Nephron (organoid): Measurements from ENCODE around the gene EEIG2.
A peak's percentile ranks its signal among the peaks of the same experiment; 100 is the strongest.
"Not testable (repeated sequence)": the region's sequence is repeated elsewhere in the genome, so short reads cannot be mapped to it uniquely, and the experiment has no call there.

Source experiments
- H3K27ac Mint-ChIP-seq, 3 experiments: 2 replicates each; pipeline ENCODE4 v1.8.0; 2020; ENCODE audit warnings: mixed read lengths in 3 of 3, mild to moderate bottlenecking in 2 of 3, moderate library complexity in 1 of 3
- H3K27me3 Mint-ChIP-seq: 2 replicates; pipeline ENCODE4 v1.8.0; 2021; ENCODE audit warnings: low read depth, mild to moderate bottlenecking, moderate library complexity, mixed read lengths
- H3K36me3 Mint-ChIP-seq: 2 replicates; pipeline ENCODE4 v1.8.0; 2020; ENCODE audit warnings: low read depth, mixed read lengths
- H3K4me1 Mint-ChIP-seq: 2 replicates; pipeline ENCODE4 v1.8.0; 2020; ENCODE audit warnings: mixed read lengths
- H3K4me3 Mint-ChIP-seq, 3 experiments: 2 replicates each; pipeline ENCODE4 v1.8.0; 2020; ENCODE audit warnings: mild to moderate bottlenecking in 3 of 3, mixed read lengths in 3 of 3, moderate library complexity in 2 of 3
- H3K9me3 Mint-ChIP-seq: 2 replicates; pipeline ENCODE4 v1.8.0; 2020; ENCODE audit warnings: mixed read lengths
- TF ChIP-seq, protein P1 (sequence below), 3 experiments: fragments of 200-600 bp; sonication (generic); IDR thresholded peaks; one replicate each; pipeline ENCODE4 v1.5.0; 2021; ENCODE audit warnings: antibody characterized with exemption in 3 of 3; ENCODE audit not compliant: unreplicated experiment in 3 of 3

The EEIG2 gene

DNA sequence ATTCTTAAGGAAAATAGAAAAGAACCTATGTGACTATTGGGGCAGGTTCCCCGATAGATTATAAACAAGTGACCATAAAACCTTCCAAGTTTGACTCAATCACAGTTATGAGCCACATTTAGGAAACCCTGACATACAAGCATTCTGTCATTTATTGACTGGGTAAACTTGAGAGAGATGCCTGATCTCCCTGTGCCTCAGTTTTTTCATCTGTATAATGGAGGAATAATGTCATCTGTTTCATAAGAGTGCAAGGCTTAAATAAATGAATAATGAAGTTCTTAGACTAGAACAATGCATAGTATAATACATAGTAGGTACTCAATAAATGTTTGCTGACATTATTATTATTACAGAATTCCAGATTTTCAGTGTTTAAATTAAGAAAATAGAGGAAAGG, 18.9 kb upstream of the EEIG2 start:
- peaks cover 14% of the 10 kb centered on the region for H3K9me3 Mint-ChIP-seq
- peaks cover 6% of the 10 kb centered on the region for H3K4me1 Mint-ChIP-seq
- H3K27ac Mint-ChIP-seq: no peak overlapping the region
- H3K4me3 Mint-ChIP-seq: no peak overlapping the region
- TF ChIP-seq, protein P1, sequence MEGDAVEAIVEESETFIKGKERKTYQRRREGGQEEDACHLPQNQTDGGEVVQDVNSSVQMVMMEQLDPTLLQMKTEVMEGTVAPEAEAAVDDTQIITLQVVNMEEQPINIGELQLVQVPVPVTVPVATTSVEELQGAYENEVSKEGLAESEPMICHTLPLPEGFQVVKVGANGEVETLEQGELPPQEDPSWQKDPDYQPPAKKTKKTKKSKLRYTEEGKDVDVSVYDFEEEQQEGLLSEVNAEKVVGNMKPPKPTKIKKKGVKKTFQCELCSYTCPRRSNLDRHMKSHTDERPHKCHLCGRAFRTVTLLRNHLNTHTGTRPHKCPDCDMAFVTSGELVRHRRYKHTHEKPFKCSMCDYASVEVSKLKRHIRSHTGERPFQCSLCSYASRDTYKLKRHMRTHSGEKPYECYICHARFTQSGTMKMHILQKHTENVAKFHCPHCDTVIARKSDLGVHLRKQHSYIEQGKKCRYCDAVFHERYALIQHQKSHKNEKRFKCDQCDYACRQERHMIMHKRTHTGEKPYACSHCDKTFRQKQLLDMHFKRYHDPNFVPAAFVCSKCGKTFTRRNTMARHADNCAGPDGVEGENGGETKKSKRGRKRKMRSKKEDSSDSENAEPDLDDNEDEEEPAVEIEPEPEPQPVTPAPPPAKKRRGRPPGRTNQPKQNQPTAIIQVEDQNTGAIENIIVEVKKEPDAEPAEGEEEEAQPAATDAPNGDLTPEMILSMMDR (IDR thresholded peaks at IDR 0.05; ENCODE audit: unreplicated experiment in 3 of 3): no peak
- no peaks in the 10 kb centered on the region for H3K36me3 Mint-ChIP-seq
- H3K27me3 Mint-ChIP-seq: peaks cover 8% of the 10 kb centered on the region

DNA sequence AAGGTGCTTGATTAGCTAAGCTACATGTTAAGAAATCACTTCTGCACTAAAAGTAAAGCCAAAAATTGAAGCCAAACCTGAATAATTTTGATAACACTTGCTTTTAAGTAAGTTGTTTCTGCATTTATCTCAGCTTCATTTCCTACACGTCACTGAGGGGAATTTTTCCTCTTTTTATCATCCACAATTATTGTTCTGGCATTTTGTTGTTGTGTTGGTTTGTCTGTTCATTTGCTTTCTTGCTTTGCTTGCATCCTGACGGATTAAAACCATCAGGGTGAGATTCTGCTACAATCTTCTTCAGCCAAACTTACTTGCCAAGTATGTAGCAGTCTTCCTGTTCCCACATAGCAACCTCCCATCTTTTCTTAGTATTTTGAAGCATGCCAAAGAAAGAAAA, 18.0 kb upstream of the EEIG2 start:
- peaks cover 14% of the 10 kb centered on the region for H3K9me3 Mint-ChIP-seq
- peaks cover 6% of the 10 kb centered on the region for H3K4me1 Mint-ChIP-seq
- TF ChIP-seq, protein P1 (IDR thresholded peaks at IDR 0.05; ENCODE audit: unreplicated experiment in 3 of 3): no peak
- no peak overlapping the region for H3K4me3 Mint-ChIP-seq
- H3K27ac Mint-ChIP-seq: peak overlapping the region in 1 of 3 experiments; percentile 62
- no peaks in the 10 kb centered on the region for H3K36me3 Mint-ChIP-seq
- H3K27me3 Mint-ChIP-seq: peaks cover 8% of the 10 kb centered on the region

DNA sequence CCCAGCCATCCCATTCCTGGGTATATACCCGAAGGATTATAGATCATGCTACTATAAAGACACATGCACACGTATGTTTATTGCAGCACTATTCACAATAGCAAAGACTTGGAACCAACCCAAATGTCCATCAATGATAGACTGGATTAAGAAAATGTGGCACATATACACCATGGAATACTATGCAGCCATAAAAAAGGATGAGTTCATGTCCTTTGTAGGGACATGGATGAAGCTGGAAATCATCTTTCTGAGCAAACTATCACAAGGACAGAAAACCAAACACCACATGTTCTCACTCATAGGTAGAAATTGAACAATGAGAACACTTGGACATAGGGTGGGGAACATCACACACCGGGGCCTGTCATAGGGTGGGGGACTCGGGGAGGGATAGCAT, 12.4 kb upstream of the EEIG2 start:
- not testable (repeated sequence) for H3K36me3 Mint-ChIP-seq, H3K27me3 Mint-ChIP-seq, H3K4me1 Mint-ChIP-seq, H3K9me3 Mint-ChIP-seq, H3K4me3 Mint-ChIP-seq, H3K27ac Mint-ChIP-seq

DNA sequence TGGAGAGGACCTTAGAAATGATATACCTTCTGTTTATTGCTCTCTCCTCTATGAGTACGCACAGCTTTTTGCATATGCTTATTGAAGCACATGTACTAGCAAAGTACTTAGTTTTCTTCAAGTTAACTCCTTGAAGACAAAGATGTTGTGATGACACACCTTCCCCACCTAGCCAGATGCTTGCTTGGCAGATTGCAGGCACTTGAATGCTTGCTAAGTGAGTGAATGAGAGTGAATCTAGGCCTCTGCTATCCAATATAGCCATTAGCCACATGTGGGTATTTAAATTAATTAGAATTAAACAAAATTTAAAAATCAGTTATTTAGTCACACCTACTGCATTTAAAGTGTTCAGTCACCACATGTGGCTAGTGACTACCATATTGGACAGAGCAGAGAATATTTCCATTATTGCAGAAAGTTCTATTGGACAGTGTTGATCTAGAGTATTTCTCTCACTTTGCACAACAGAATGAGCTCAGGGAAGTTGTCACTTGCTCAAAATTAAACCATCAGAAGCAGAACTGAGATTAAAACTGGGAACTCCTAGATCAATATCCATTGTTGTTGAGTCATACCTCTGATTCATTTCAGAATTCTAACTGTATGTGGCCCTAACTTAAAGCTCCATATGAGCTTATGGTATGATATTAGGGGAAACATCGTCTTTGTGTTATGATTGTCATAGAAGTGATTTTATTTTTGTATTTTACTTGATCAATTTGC, 8.6 kb upstream of the EEIG2 start:
- Mint-ChIP-seq H3K27ac (no peak overlapping the region), H3K4me3 (no peak overlapping the region), H3K9me3 (no peaks in the 10 kb centered on the region), H3K4me1 (no peaks in the 10 kb centered on the region), H3K27me3 (no peaks in the 10 kb centered on the region), H3K36me3 (no peaks in the 10 kb centered on the region)
- TF ChIP-seq, protein P1 (IDR thresholded peaks at IDR 0.05; ENCODE audit: unreplicated experiment in 3 of 3): no peak

DNA sequence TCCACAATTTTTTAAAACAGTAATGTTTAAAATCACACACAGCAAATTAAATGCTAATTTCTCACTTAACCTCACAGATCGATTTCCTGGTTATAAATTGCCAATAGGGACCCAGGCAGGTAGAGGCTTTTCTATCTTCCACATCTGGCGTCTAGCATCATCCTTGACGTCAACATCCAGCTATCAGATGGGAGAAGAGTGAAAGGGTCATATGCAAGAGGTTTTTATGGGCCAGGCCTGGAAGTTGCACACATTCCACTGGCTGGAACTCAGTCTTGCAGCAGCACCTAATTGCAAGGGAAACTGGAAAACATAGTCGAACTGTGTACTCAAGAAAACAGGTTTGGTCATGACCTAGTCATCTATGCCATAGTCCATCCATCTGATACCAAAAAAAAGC, 6.0 kb upstream of the EEIG2 start:
- TF ChIP-seq, protein P1 (IDR thresholded peaks at IDR 0.05; ENCODE audit: unreplicated experiment in 3 of 3): no peak
- no peaks in the 10 kb centered on the region for H3K27me3 Mint-ChIP-seq
- H3K27ac Mint-ChIP-seq: no peak overlapping the region
- H3K4me1 Mint-ChIP-seq: no peaks in the 10 kb centered on the region
- H3K9me3 Mint-ChIP-seq: no peaks in the 10 kb centered on the region
- no peaks in the 10 kb centered on the region for H3K36me3 Mint-ChIP-seq
- H3K4me3 Mint-ChIP-seq: no peak overlapping the region

DNA sequence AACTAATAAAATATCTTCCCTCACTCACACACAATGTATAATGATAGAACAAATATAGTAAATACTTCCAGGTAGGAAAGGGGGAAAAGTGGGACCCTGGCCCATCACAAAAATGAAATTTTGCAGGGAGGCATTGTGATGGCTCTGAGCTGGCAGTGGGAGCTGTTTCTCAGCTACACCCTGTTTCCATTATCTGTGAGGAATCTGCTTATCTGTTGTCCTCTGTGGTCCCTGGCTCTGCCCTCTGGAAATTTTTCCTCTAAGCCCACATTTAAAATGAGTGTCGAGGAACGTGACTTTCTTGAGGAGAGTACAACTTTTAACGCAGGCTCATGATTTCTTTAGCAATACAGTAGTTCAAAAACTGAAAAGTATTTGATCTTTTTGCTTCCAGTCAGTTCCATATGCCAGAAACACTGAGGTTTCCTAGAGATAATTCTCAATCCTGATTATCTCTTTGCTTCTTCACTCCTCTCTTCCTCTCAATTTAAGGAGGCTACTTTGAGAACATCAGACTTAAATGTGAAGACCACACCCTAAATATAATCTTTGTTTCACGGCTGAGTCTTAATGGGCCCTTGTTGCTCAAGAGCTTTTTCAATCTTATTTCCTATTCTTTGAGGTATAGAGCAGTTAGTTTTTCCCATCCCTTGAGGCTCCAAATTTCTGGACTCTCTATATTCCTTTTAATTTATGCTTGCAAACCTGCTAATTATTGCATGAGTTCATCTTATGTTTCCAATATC, 5.0 kb upstream of the EEIG2 start:
- H3K4me3 Mint-ChIP-seq: no peak overlapping the region
- H3K27ac Mint-ChIP-seq: no peak overlapping the region
- TF ChIP-seq, protein P1 (IDR thresholded peaks at IDR 0.05; ENCODE audit: unreplicated experiment in 3 of 3): no peak
- H3K4me1 Mint-ChIP-seq: no peaks in the 10 kb centered on the region
- no peaks in the 10 kb centered on the region for H3K9me3 Mint-ChIP-seq
- H3K27me3 Mint-ChIP-seq: no peaks in the 10 kb centered on the region
- H3K36me3 Mint-ChIP-seq: no peaks in the 10 kb centered on the region
